ENCODE measurements around the gene ANKRD6. TPM values are rescaled to one million over a fixed set of nuclear protein-coding genes. Genes with fewer than 3 reads are reported as not detected.

ANKRD6 gene
- total RNA-seq, 1 experiment from 2014 or later, result 5.6 TPM

DNA sequence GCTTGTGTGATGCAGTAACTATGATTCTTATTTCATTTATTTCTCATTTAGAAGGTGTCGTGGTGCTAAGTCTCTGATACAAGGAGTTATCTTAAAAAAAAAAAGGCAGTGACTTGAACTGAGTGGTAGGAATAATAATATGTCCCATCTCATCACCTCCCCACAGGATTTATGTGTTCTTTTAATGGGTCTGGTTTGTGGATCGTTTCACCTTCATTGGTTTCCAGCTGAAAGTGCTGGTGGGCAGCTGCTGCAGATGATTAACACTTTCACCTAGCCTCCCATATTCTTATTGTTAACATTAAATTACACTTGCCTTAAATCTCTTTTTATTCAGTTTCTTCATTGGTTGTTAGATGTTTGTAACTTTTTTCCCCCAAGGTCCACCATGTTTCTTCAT is 68.8 kb downstream of the ANKRD6 start:
- H3K79me1 ChIP-seq (ENCODE audit: insufficient read depth, low read depth, low read length, poor library complexity, severe bottlenecking), result no peaks in the 10 kb centered on the region
- no CpG with 5 or more reads among the region's 2 CpGs for WGBS (ENCODE audit: extremely low coverage, insufficient read length, low lambda C conversion rate)
- no peak overlapping the region for H2BK20ac ChIP-seq (ENCODE audit: low read depth, low read length, poor library complexity, severe bottlenecking)
- no peaks in the 10 kb centered on the region for H3K9me3 Mint-ChIP-seq
- H3K18ac ChIP-seq (ENCODE audit: insufficient read length, low read depth, low read length), result no peak overlapping the region
- no peaks in the 10 kb centered on the region for H3K36me3 Mint-ChIP-seq (ENCODE audit: insufficient read depth in 1 of 3, low read depth in 3 of 3)
- no peak overlapping the region for H3K23ac ChIP-seq (ENCODE audit: insufficient read length, low read depth, low read length)
- peaks cover 2% of the 10 kb centered on the region; the same call in 1 of the 2 replicates for H3K4me1 ChIP-seq (ENCODE audit: insufficient read depth, low read length)
- no peak overlapping the region for H3K56ac ChIP-seq (ENCODE audit: insufficient read length, low read depth, low read length)
- H3K9ac ChIP-seq (ENCODE audit: extremely low read depth, insufficient read length, low read length), result no peak overlapping the region
- peaks cover 43 to 50% of the 10 kb centered on the region in 2 experiments for H3K4me1 Mint-ChIP-seq
- no peak overlapping the region for H2BK12ac ChIP-seq (ENCODE audit: insufficient read length, low read depth, low read length)
- no peak overlapping the region for H4K91ac ChIP-seq (ENCODE audit: insufficient read length, low read depth, low read length)
- no peak overlapping the region for H3T11ph ChIP-seq (ENCODE audit: low read length)
- no peak overlapping the region for H2BK120ac ChIP-seq (ENCODE audit: low read depth, low read length, poor library complexity, severe bottlenecking)
- H3K27ac ChIP-seq (ENCODE audit: insufficient read length, low read depth, low read length), result no peak overlapping the region
- DNase-seq, result no peak
- no peaks in the 10 kb centered on the region for H3K9me3 ChIP-seq (ENCODE audit: control insufficient read depth, low read depth, low read length)
- no peaks in the 10 kb centered on the region for H3K23me2 ChIP-seq (ENCODE audit: insufficient read length, low read depth, low read length, poor library complexity, severe bottlenecking)
- no peaks in the 10 kb centered on the region for H3K79me2 ChIP-seq (ENCODE audit: insufficient read depth, low read length)
- H4K20me1 ChIP-seq (ENCODE audit: control insufficient read depth, insufficient read depth, insufficient read length), result no peaks in the 10 kb centered on the region
- no peak overlapping the region for H3K14ac ChIP-seq (ENCODE audit: insufficient read depth, low read length)
- H2AFZ ChIP-seq (ENCODE audit: low read length), result no peak overlapping the region
- H3K4ac ChIP-seq (ENCODE audit: low read depth, low read length), result no peak overlapping the region
- H4K5ac ChIP-seq (ENCODE audit: insufficient read length, low read depth, low read length), result no peak overlapping the region
- H4K8ac ChIP-seq (replicated peaks; ENCODE audit: insufficient read length, low read depth, low read length), result no peak overlapping the region
- H3K4me2 ChIP-seq (ENCODE audit: insufficient read depth, insufficient read length, low read length), result no peak overlapping the region
- no peak overlapping the region for H2BK15ac ChIP-seq (ENCODE audit: low read depth, low read length)
- TF ChIP-seq, protein P1, sequence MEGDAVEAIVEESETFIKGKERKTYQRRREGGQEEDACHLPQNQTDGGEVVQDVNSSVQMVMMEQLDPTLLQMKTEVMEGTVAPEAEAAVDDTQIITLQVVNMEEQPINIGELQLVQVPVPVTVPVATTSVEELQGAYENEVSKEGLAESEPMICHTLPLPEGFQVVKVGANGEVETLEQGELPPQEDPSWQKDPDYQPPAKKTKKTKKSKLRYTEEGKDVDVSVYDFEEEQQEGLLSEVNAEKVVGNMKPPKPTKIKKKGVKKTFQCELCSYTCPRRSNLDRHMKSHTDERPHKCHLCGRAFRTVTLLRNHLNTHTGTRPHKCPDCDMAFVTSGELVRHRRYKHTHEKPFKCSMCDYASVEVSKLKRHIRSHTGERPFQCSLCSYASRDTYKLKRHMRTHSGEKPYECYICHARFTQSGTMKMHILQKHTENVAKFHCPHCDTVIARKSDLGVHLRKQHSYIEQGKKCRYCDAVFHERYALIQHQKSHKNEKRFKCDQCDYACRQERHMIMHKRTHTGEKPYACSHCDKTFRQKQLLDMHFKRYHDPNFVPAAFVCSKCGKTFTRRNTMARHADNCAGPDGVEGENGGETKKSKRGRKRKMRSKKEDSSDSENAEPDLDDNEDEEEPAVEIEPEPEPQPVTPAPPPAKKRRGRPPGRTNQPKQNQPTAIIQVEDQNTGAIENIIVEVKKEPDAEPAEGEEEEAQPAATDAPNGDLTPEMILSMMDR (conservative IDR thresholded peaks at IDR 0.05), result no peak
- H3K27me3 ChIP-seq (ENCODE audit: insufficient read depth, low read length), result no peaks in the 10 kb centered on the region
- H3K27ac Mint-ChIP-seq, result peak overlapping the region in 1 of 3 experiments; percentile 78; a peak in 2 of 7 replicates
- H3K27me3 Mint-ChIP-seq (ENCODE audit: low read depth), result peaks cover 17% of the 10 kb centered on the region
- H2BK5ac ChIP-seq (ENCODE audit: insufficient read length, low read length), result no peak overlapping the region
- H2AK5ac ChIP-seq (ENCODE audit: insufficient read length, low read length), result no peak overlapping the region
- no peak overlapping the region for H3K4me3 Mint-ChIP-seq
